Breast epithelium (tissue), 4 donors: ENCODE results near the gene CDH4. TPM values are rescaled to one million over a fixed set of nuclear protein-coding genes. Genes with fewer than 3 reads are reported as not detected.

Experiments
- DNase-seq, 2 donors: peaks; one replicate each; pipeline ENCODE4 v3.0.0-alpha.2; 2019; ENCODE audit warnings: low spot score in 2 of 2
- H3K27ac ChIP-seq, 2 donors: fragments of 200-600 bp; sonication (generic) in 1 of 2; one replicate each; pipeline ENCODE4 v1.5.1; 2016 to 2019; ENCODE audit warnings: mild to moderate bottlenecking in 1 of 2
- H3K27me3 ChIP-seq, 2 donors: fragments of 200-600 bp; sonication (generic) in 1 of 2; one replicate each; pipeline versions ENCODE4 v1.5.1 to v1.6.0; 2017 to 2019; ENCODE audit warnings: control low read depth in 1 of 2, mild to moderate bottlenecking in 1 of 2
- H3K36me3 ChIP-seq: fragments of 200-600 bp; one replicate; pipeline ENCODE4 v1.5.1; 2019
- H3K4me1 ChIP-seq, 2 donors: fragments of 200-600 bp; sonication (generic); one replicate each; pipeline ENCODE4 v1.5.1; 2016 to 2019; ENCODE audit warnings: control low read depth in 1 of 2
- H3K4me3 ChIP-seq, 3 donors: fragments of 200-600 bp; sonication (generic); 1 replicate in 2 of 3; 2 replicates in 1 of 3; pipeline ENCODE4 v1.5.1; 2016 to 2019; ENCODE audit warnings: mild to moderate bottlenecking in 3 of 3, moderate library complexity in 2 of 3
- H3K9me3 ChIP-seq, 2 donors: fragments of 200-600 bp; sonication (generic) in 1 of 2; one replicate each; pipeline ENCODE4 v1.5.1; 2016 to 2019; ENCODE audit warnings: control low read depth in 1 of 2
- POLR2A ChIP-seq: fragments of 450-650 bp; IDR thresholded peaks from one replicate; pipeline ENCODE4 v1.6.1; 2016; ENCODE audit warnings: antibody characterized with exemption, mild to moderate bottlenecking, moderate library complexity
- POLR2AphosphoS5 ChIP-seq, 3 donors: sonication (generic); formaldehyde crosslinking; IDR thresholded peaks; one replicate each; pipeline ENCODE4 v1.6.1; 2017; ENCODE audit warnings: antibody characterized with exemption in 3 of 3
- intact Hi-C: fragments of 100-400 bp; cut with DNase I; formaldehyde crosslinking; loops from one replicate; pipeline ENCODE4 v1.15.1; 2023; ENCODE audit warnings: low total_unique reads
- total RNA-seq, 3 donors: library from RNA; depleted of rRNA; stranded (reverse); fragments of >200 nt; gene quantifications; one replicate each; pipeline ENCODE4 v1.1.0, GENCODE V29; 2016
- TF ChIP-seq, protein P1 (sequence below), 3 donors: fragments of 450-650 bp; IDR thresholded peaks; one replicate each; pipeline ENCODE4 v1.5.1; 2016 to 2017; ENCODE audit warnings: antibody characterized with exemption in 3 of 3, mild to moderate bottlenecking in 3 of 3, moderate library complexity in 3 of 3

The CDH4 gene
- total RNA-seq, 3 donors from 2014 or later: under 0.01 TPM; not detected in 2

DNA sequence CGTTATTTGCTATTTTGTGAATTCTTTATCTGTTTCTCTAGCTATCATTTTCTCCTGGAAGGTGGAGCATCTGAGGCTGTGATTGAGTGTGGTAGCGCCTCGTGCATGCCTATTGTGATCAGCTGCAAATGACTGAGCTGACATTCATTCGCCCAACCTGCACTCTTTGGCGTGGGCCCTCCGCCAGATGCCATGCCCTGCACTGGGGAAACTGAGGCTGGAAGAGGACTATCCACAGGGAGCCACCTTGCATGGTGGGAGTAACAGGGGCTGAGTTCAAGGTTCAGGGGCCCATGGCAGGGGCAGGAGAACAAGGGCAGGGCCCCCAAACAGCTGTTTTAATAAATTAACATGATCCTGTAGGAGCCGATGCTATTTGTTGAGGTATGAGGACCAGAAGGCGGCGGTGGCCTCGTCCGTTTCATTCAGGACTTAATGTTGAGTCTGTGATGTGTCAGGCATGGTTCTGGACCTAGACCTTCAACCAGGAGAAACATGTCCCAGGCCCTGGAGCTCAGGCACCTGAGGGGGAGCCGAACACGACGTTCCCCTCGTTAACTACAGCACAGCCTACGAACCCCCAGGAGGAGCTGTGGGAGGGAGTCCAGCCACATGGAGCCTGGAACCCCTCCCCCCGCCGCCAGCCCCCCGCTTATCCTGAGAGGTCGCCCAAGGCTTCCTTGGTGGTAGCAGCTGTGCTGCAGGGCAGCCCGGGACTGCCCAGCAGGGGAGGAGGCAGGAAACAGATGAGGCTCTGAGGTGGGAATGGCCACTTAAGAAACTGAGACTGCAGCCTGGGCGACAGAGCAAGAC is 242.9 kb downstream of the CDH4 start:
- Histone ChIP-seq H3K36me3 (no peaks in the 10 kb centered on the region), H3K27me3 (no peaks in the 10 kb centered on the region), H3K27ac (no peak overlapping the region), H3K9me3 (no peaks in the 10 kb centered on the region), H3K4me1 (no peaks in the 10 kb centered on the region), H3K4me3 (no peak overlapping the region)
- TF ChIP-seq POLR2A (no peak), POLR2AphosphoS5 (IDR thresholded peaks at IDR 0.05) (no peak)
- TF ChIP-seq, protein P1, sequence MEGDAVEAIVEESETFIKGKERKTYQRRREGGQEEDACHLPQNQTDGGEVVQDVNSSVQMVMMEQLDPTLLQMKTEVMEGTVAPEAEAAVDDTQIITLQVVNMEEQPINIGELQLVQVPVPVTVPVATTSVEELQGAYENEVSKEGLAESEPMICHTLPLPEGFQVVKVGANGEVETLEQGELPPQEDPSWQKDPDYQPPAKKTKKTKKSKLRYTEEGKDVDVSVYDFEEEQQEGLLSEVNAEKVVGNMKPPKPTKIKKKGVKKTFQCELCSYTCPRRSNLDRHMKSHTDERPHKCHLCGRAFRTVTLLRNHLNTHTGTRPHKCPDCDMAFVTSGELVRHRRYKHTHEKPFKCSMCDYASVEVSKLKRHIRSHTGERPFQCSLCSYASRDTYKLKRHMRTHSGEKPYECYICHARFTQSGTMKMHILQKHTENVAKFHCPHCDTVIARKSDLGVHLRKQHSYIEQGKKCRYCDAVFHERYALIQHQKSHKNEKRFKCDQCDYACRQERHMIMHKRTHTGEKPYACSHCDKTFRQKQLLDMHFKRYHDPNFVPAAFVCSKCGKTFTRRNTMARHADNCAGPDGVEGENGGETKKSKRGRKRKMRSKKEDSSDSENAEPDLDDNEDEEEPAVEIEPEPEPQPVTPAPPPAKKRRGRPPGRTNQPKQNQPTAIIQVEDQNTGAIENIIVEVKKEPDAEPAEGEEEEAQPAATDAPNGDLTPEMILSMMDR (IDR thresholded peaks at IDR 0.05): no peak
- intact Hi-C loops: no loop called here
- no peak for DNase-seq

DNA sequence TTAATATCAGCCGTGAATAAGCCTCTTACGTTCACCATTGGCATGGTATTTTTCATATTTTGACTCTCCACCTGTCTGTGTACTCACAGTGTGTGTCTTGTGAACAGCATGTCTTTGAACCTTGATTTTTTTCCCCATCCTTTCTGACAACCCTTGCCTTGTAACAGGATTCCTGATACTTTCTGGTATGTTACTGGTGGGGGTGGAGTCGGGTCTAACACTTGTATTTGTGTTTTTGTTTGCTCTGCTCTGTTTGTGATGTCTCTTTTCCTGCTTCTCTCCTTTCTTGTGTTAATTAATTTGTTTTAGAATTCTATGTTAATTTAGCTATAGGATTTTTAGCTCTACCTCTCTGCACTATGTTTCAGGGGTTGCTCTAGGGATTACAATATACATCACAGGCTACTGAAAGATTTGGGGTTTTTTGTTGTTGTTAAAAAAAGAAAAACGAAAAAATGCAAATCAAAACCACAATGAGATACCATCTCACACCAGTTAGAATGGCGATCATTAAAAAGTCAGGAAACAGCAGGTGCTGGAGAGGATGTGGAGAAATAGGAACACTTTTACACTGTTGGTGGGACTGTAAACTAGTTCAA is 245.1 kb downstream of the CDH4 start:
- H3K9me3 ChIP-seq: no peaks in the 10 kb centered on the region
- no peaks in the 10 kb centered on the region for H3K36me3 ChIP-seq
- intact Hi-C loops: no loop called here
- DNase-seq: no peak
- H3K4me1 ChIP-seq: no peaks in the 10 kb centered on the region
- TF ChIP-seq POLR2A: no peak
- TF ChIP-seq POLR2AphosphoS5 (IDR thresholded peaks at IDR 0.05): no peak
- TF ChIP-seq, protein P1 (IDR thresholded peaks at IDR 0.05): no peak
- no peak overlapping the region for H3K4me3 ChIP-seq
- H3K27me3 ChIP-seq: no peaks in the 10 kb centered on the region
- no peak overlapping the region for H3K27ac ChIP-seq

DNA sequence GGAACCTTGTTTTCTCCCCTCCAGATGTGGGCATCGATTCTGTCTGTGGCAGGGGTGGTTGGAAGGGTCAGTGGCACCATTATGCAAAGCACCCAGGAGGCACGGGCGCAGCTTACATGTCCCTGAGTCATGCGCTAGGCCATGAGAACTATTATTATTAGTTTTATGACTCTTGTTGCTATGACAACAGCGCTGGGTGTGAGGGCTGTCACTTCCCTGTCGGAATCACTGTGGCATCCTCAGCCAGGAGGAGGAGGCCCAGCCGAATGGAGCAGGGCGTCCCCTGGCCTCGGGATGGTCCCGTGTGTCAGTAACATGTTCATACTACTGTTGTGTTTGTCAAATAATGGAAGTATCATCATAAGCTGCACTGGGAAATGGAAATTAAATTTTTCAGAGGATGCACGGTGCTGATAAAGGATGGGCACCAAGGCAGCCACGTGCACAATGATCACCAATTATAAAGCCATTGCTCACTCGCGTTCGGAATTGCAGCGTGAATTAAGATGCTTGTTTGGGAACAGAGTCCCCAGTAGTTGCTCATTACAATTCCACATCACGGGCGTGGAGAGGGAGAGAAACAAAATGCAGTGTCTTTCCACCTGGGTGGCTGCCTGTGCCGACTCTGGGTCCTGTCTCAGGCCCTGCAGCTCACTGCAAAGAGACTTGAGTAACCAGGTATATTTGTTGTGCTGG is 247.9 kb downstream of the CDH4 start:
- intact Hi-C loops: no loop called here
- Histone ChIP-seq H3K9me3 (no peaks in the 10 kb centered on the region), H3K36me3 (no peaks in the 10 kb centered on the region)

DNA sequence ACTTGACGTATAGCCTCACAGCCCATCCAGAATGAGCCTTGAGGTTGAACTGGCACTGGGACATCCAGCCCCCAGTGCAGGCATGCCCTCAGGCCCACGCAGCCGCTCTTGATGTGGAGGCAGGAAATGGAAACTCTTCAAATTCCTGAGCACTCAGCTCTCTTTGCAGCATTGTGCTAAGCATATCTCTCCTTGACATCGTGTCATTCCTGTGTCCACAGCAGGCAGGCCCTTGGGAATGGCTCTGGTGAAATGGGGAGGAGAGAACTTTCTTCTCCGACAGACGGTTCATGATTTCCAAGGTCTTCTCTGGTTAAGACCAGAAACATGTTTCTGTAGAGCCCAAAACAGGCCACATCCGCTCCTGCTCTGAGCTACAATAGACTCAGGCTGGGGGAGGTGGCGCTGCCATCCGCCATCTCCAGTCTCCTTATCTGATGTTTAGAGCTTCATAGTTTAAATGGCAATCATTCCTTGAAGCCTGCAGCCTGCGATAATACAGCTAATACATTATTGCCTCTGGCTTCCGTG is 248.8 kb downstream of the CDH4 start:
- Histone ChIP-seq H3K9me3 (no peaks in the 10 kb centered on the region), H3K27ac (peak overlapping the region in 1 of 2 donors; percentile 12), H3K4me1 (no peaks in the 10 kb centered on the region), H3K4me3 (no peak overlapping the region), H3K27me3 (no peaks in the 10 kb centered on the region), H3K36me3 (no peaks in the 10 kb centered on the region)
- DNase-seq: no peak
- TF ChIP-seq POLR2A (no peak), POLR2AphosphoS5 (IDR thresholded peaks at IDR 0.05) (no peak)
- TF ChIP-seq, protein P1 (IDR thresholded peaks at IDR 0.05): no peak
- intact Hi-C loops: no loop called here

More for the DNA sequence above, 247.9 kb downstream of the CDH4 start:
- Histone ChIP-seq H3K27ac (no peak overlapping the region), H3K27me3 (no peaks in the 10 kb centered on the region), H3K4me3 (no peak overlapping the region), H3K4me1 (no peaks in the 10 kb centered on the region)
- TF ChIP-seq, protein P1 (IDR thresholded peaks at IDR 0.05): no peak
- TF ChIP-seq POLR2A (no peak), POLR2AphosphoS5 (IDR thresholded peaks at IDR 0.05) (no peak)
- DNase-seq: no peak
